Uterus (tissue), 2 donors: ENCODE data around the gene TRIM42.
A peak's percentile ranks its signal among the peaks of the same experiment; 100 is the strongest.

Experiments used
- POLR2A ChIP-seq, 2 donors: fragments of 450-650 bp; IDR thresholded peaks; one replicate each; pipeline ENCODE4 v1.6.1; 2016; ENCODE audit warnings: antibody characterized with exemption in 2 of 2, mild to moderate bottlenecking in 1 of 2, moderate library complexity in 1 of 2
- TF ChIP-seq, protein P1 (sequence below), 4 experiments: fragments of 200-600 bp in 2 of 4; fragments of 450-650 bp in 2 of 4; sonication (generic) in 2 of 4; IDR thresholded peaks; one replicate each; pipeline ENCODE4 v1.5.1; 2016 to 2019; ENCODE audit warnings: antibody characterized with exemption in 4 of 4, mild to moderate bottlenecking in 2 of 4, moderate library complexity in 1 of 4

DNA sequence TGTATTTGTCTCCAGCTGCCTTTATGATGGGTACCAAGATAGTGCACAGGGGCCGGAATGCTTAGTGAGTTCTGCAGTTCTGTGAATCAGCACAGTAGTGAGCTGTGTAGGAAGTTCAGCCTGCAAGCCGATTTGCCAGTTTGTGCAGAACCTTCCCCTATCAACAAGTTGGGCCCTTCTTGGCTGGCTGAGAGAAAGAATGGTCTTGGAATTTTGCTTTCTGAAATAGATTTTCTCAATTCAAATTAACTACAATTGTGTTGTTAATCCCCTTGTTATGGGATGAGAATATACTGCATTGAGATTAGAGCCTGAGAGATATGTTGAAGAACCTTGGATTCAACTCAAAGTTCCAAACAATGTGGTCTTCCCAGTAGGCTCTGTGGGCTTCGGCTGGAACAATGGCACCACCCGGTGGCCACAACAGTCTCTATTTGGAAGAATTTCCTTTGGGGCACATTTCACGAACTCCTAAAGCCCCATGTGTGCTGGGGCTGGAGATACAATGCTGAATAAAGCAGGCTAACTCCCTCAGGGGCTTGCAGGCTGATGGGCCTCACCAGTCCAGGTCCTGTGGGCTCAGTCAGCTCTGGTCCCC is 59.1 kb downstream of the TRIM42 start:
- TF ChIP-seq, protein P1, sequence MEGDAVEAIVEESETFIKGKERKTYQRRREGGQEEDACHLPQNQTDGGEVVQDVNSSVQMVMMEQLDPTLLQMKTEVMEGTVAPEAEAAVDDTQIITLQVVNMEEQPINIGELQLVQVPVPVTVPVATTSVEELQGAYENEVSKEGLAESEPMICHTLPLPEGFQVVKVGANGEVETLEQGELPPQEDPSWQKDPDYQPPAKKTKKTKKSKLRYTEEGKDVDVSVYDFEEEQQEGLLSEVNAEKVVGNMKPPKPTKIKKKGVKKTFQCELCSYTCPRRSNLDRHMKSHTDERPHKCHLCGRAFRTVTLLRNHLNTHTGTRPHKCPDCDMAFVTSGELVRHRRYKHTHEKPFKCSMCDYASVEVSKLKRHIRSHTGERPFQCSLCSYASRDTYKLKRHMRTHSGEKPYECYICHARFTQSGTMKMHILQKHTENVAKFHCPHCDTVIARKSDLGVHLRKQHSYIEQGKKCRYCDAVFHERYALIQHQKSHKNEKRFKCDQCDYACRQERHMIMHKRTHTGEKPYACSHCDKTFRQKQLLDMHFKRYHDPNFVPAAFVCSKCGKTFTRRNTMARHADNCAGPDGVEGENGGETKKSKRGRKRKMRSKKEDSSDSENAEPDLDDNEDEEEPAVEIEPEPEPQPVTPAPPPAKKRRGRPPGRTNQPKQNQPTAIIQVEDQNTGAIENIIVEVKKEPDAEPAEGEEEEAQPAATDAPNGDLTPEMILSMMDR (IDR thresholded peaks at IDR 0.05): peak; percentile 31 to 45 (median 38)
- TF ChIP-seq POLR2A (IDR thresholded peaks at IDR 0.05): no peak
